Non-pigmented ciliary epithelial cell (primary cell): Measurements from ENCODE around the gene ZNF862.
"Not testable (repeated sequence)": the region's sequence is repeated elsewhere in the genome, so short reads cannot be mapped to it uniquely, and the experiment has no call there.

Experiments
- DNase-seq: peaks from one replicate; pipeline ENCODE4 v3.0.0-alpha.2; 2010; ENCODE audit warnings: low read depth

The ZNF862 gene

GRCh38 chr7:149824748-149825566, 13.2 kb upstream of the ZNF862 start:
- DNase-seq, result no peak

GRCh38 chr7:149825567-149826343, 12.4 kb upstream of the ZNF862 start:
- no peak for DNase-seq

DNA sequence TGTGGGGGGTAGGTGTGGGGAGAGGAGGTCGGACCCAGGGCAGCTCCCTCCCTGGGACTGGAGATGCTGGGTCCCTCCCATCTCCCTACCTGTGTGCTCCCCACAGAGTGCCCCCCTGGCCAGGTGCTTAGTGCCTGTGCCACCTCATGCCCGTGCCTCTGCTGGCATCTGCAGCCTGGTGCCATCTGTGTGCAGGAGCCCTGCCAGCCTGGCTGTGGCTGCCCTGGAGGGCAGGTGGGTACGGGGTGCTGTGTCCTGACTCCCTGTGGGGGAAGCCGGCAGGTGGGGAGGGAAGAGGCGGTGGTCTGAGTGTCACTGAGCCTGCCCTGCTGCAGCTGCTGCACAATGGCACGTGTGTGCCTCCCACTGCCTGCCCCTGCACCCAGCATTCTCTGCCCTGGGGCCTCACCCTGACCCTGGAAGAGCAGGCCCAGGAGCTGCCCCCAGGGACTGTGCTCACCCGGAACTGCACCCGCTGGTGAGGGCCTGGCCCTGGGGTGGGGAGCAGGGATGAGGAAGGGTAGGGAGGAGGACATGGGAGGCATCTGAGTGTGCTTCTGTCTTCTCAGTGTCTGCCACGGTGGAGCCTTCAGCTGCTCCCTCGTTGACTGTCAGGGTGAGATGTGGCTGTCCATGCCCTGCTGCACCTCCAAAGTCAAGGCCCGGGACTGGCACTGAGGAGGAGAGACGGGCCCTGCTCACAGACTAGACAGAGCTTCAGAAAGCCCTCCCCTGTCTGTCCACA, 11.7 kb upstream of the ZNF862 start:
- no peak for DNase-seq

DNA sequence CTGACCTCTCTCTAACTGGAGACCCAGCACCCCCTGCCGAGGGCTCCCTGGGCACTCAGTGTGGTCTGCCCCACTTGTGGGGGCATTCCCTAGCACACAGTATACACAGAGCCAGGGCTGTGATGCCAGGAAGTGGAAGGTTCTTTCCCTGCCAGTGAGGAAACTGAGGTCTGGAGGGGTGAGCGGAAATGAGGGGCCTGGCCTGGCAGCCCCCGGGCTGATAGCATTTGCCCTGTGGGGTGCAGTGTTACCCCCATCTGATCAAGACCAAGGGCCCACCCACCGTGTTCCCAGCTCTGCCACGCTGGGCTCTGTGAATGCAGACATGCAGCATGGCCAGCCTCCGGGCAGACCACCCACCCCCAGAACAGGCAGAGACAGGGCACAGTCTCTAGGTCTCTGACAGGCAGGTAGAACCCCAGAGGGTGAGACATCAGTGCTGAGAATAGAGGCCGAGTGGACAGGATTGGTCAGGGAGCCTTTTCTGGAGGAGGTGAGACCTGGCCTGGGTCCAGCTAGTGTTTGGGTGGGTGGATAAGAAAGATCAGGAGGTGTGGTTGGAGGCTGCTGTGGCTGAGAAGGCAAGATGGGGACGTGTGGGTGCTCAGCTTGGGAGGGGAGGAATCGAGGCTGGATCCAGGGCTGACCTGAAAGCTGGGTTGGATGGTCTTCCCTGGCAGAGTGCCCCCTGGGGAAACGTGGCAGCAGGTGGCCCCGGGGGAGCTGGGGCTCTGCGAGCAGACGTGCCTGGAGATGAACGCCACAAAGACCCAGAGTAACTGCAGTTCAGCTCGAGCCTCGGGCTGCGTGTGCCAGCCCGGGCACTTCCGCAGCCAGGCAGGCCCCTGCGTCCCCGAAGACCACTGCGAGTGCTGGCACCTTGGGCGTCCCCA, 10.8 kb upstream of the ZNF862 start:
- no peak for DNase-seq

- DNase-seq, result no peak
Measured at GRCh38 chr7:149828357-149829309, 9.5 kb upstream of the ZNF862 start.

GRCh38 chr7:149830527-149830926, 7.6 kb upstream of the ZNF862 start:
- DNase-seq, result not testable (repeated sequence)

- no peak for DNase-seq
Measured at GRCh38 chr7:149830997-149831740, 7.0 kb upstream of the ZNF862 start.

- no peak for DNase-seq
Measured at GRCh38 chr7:149831741-149832219, 6.4 kb upstream of the ZNF862 start.

- no peak for DNase-seq
Measured at GRCh38 chr7:149832332-149833041, 5.7 kb upstream of the ZNF862 start.

DNA sequence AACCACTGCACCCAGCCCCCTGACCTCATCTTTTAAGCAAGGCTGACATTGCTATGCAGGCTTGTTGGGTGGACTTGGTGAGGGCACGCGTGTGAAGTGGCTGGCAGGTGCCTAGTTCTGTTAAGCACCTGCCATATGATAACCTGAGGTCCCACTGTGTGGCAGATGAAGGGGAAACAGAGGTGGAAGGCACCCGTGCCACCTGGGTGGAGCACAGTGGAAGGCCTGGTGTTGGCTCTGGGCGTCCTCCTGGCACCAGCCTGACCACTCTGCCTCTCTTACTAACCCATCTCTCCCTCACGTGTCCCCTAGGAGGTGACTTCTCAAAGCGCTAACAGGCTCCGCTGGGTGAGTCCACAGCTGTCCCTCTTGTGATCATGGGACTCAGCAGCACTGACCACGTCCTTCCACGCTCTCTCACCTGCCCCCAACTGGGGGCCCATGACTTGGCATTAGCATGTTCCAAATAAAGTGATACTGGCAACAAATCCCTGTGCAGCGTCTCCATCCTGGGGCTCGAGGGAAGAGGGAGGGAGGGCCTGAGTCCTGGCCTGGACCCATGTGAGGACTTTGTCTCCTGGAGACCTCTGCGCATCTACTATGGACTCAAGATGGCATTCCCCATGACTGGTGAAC, 4.6 kb upstream of the ZNF862 start:
- DNase-seq, result no peak

GRCh38 chr7:149834601-149835000, 3.6 kb upstream of the ZNF862 start:
- DNase-seq, result no peak

DNA sequence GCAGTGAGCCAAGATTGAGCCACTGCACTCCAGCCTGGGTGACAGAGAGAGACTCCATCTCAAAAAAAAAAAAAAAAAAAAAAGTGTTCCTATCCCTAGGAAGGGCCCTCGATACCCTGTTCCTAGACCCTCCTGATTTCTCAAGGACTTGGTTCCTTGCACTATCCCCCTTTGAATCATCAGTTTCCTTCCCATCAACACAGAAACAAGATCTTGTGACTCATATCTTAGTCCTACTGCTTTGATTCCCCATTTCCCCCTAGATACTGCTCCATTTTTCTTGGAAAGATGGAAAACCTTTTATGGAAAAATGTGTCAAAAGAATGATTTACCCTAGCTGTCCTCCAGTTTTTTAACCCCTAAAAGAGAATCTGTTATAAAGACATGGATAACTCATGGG, 1.7 kb upstream of the ZNF862 start:
- no peak for DNase-seq

- DNase-seq, result no peak
Measured at GRCh38 chr7:149837564-149838223, 481 bp upstream of the ZNF862 start.

GRCh38 chr7:149838992-149839408, 825 bp downstream of the ZNF862 start:
- DNase-seq, result no peak

- DNase-seq, result no peak
Measured at GRCh38 chr7:149839933-149840332, 1.8 kb downstream of the ZNF862 start.

DNA sequence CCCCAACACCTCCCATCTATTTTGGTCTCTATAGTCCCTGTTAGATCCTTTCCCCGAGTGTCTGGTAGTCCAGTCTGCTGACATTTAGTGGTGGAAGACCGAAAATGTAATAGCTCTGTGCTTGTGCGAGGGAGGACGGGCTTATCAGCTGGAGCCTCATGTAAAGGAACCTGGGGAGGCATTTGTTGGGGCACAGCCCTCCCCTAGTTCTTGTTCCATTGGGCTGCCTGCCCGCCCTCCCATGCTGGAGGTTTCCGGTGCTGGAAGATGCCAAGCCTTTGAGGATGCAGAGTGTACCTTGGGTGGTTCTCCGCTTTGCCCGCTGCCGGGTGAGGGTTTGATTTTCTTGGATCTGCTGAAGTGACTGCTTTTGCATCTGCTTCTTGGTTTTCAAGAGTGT, 5.4 kb downstream of the ZNF862 start:
- DNase-seq, result no peak

DNA sequence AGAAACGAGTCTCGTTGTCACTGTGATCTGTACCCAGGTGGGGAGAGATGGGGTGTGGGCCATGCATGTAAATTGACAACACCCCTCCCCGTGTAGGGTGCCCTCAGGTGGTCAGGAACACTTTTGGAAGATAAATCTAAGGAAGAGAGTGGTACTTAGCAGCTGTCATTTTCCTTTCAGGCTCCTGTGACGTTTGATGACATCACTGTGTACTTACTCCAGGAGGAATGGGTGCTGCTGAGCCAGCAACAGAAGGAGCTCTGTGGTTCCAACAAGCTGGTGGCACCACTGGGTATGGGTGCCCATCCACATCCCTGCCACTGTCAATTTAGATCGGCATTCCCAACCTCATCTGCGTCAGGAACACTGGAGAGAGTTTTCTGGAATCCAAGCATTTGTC, 6.3 kb downstream of the ZNF862 start:
- no peak for DNase-seq
